Measurements from ENCODE around the gene CTNNAL1.
"Not testable (repeated sequence)": the region's sequence is repeated elsewhere in the genome, so short reads cannot be mapped to it uniquely, and the experiment has no call there.

Gene CTNNAL1, protein sequence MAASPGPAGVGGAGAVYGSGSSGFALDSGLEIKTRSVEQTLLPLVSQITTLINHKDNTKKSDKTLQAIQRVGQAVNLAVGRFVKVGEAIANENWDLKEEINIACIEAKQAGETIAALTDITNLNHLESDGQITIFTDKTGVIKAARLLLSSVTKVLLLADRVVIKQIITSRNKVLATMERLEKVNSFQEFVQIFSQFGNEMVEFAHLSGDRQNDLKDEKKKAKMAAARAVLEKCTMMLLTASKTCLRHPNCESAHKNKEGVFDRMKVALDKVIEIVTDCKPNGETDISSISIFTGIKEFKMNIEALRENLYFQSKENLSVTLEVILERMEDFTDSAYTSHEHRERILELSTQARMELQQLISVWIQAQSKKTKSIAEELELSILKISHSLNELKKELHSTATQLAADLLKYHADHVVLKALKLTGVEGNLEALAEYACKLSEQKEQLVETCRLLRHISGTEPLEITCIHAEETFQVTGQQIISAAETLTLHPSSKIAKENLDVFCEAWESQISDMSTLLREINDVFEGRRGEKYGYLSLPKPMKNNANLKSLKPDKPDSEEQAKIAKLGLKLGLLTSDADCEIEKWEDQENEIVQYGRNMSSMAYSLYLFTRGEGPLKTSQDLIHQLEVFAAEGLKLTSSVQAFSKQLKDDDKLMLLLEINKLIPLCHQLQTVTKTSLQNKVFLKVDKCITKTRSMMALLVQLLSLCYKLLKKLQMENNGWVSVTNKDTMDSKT

DNA sequence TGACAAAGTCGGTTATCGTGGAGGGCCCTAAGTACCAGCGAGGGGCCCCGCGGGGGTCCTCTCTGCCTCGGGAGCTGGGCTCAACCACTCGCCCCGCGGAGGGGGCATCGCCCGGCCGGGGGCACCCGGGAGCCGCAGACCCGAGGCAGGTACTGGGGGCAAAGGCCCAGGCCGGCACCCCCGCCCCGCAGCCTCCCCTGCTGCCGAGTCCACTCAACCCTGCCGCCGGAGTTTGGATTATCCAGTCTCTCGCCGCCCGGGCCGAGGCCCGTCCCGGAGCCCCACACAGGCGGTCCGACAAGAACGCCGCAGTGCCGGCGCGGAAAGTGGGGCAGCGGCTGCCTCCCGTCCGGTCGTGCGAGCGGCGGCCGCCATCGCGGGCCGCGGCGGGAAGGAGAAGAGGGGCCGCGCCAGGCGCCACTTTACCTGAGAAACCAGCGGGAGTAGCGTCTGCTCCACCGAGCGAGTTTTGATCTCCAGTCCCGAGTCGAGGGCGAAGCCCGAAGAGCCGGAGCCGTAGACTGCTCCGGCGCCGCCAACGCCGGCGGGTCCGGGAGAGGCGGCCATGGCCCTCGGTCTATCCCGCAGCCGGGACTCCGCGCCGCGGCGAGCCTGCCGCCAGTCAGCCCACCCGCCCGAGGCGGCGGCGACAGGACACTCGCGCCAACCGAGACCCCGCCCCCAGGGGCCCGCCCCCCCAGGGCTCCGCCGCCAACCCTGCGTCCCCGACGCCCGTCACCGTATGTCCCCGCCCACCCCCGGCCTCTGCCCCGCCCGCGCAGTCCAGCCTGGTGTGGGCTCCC is at the start of gene CTNNAL1:
Gene CTNNAL1, minus strand, starts transcription at position 624 of the 803 bp plus-strand sequence. Its CDS starts 57 bp downstream, at position 567.
- peak; percentile 87 for DNase-seq

DNA sequence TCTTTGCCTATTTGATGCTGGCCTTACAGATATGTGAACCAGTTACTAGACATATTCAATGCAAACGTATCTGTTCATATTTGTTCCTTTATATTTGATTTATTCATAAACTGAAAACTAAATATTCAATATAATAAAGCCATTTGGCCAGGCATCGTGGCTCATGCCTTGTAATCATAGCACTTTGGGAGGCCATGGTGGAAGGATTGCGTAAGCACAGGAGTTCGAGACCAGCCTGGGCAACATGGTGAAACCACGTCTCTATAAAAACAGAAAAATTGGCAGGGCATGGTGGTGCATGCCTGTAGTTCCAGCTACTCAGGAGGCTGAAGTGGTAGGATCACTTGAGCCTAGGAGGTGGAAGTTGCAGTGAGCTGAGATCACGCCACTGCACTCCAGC is 49.2 kb upstream of the CTNNAL1 start:
- no peak for DNase-seq

DNA sequence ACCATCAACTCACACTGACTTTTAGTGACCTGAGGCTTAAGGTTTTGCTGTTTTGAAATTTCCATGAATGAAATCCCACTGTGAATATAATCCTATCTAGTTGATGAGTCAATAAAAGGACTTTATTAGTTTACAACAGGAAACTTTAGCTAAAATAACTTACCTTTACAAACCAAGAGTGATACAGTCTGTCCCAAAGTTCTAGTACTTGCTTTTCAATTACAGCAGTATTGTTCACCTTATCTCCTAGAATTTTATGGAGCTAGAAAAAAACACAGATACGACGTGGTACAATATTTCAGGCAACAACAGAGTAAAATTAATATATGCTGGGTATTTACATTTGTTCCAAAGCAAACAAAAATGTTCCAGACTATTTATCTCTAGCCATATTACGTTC is 46.9 kb upstream of the CTNNAL1 start:
- DNase-seq, result no peak

DNA sequence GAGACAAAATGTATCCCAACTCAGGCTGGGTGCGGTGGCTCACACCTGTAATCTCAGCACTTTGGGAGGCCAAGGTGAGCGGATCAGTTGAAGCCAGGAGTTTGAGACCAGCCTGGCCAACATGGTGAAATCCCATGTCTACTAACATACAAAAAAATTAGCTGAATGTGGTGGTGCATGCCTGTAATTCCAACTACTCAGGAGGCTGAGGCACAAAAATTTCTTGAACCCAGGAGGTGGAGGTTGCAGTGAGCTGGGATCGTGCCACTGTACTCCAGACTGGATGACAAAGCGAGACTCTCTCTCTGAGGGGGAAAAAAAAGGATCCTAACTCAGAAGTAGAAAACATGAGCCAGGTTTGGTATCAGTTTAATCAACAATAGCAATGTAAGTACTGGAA is 39.8 kb upstream of the CTNNAL1 start:
- DNase-seq, result not testable (repeated sequence)

DNA sequence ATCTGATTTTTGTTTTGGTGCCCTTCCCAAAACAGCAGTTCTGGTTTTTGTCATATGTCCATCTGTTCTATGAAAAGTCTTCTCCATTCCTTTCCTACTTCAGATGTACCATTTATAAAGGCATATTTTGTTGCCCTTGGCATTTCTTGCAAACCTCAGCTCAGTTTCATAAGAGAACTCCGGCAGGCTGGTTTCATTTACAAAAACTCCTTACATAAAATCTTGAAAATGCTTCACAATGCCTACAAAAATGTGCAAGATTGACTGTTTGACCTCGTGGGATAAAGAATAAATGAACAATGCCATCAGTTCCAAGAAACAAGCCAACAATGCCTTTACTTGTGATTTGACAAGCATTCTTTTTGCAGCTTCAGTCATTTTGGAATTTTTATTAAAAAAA is 39.1 kb upstream of the CTNNAL1 start:
- DNase-seq, result no peak

DNA sequence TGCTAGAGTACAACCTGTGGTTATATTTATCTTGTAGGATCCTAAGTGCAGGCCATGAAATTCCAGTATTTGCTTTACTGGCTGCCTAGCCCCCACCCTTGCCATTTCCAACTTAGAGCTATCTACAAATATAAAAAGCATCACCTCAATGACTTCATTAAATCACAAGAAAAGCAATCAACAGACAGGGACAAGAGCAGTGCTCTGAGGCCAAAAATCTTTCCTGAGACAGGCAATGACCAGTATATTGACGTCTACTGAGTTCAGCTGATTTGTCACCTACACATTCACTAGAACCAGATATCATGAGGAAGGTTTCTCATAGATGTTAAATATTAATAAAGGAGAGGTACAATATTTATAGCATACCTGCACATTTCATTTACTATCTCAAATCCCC is 38.4 kb upstream of the CTNNAL1 start:
- no peak for DNase-seq

DNA sequence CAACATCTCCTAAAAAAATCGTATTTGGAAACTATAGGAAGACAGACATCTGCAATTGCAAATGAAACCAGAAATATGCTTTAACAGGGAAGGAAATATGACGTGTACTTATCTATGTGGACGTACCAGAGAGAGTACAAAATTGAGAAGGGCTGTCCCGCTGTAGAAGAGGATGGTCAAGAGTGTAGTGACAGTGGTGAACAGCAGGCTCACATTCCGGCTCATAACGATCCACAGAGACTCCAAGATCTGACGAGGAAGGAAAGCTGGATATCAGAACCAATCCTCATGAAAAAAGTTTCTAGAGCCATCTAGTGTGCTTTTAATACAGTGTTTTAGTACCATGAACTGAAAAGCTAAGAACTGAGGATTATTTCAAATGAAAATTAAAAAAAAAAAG is 37.1 kb upstream of the CTNNAL1 start:
- DNase-seq, result no peak

DNA sequence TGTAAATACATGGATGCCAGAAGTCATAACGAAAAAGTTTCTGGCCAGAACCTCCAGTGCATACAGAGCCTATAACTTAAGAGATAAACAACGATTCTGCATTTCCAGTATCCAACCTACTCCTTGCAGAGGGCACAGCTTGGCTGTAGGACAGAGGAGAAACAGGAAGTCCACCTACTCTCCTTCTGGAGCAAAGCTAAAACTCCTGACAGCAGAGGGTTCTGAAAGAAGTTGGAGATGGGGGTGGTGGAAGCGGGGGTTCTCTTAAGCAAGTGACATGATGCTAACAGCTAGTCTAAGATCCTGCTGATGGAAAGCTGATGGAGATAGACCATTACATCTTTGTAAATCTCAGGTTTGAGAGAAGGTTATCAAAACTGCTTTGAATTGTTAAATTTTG is 35.5 kb upstream of the CTNNAL1 start:
- no peak for DNase-seq

DNA sequence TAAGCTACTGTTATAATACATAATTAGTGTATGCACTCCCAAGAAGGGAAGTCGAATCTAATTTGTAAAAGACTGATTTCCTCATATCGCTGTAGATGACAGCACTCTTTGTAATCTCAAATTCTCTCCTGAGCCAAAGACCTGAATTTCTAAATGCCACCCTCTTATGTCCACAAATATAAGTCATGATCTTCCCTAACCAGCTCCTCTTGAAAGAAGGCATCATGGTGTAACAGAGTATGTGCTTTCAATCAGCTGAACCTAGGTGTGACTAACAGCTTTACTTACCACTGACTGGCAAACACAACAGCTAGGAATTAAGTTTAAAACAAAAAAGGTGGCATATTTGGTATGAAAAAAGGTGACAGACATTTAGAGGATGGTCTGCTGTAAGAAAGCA is 34.0 kb upstream of the CTNNAL1 start:
- DNase-seq, result no peak

DNA sequence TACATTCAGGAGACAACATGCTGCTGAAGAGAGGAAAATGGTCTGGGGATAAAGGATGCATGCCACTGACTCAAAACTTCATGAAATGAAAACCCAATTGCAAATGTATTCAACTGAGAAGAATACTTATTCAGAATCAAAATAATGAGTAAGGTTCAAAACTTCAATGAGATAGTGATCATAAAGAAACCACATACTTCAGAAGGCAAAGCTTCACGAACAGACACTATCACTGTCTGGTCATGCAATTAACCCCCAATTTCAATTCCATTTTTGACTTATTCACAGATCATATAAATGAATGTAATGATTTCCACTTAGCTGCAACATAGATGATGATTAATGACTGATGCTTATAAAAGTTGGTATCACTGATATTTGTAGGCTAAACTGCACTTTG is 33.0 kb upstream of the CTNNAL1 start:
- no peak for DNase-seq

DNA sequence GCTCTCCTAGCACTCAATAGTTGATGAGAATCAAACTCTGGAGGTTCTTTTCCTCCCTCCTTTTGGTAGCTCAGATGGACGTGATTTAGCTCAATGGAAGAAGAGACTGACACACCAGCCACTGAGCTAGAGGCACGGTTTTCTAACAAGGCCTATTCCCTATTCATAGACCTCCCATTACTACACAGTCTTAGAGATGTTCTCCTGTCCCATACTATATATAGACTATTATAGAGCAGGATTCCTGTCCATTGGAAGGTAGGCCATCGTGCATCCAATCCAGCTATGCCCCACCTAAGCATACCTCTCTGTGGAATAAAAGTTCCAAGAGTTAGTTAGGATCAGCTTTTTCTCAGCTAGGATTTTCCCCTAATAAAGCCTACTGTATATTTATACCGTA is 30.3 kb upstream of the CTNNAL1 start:
- no peak for DNase-seq

DNA sequence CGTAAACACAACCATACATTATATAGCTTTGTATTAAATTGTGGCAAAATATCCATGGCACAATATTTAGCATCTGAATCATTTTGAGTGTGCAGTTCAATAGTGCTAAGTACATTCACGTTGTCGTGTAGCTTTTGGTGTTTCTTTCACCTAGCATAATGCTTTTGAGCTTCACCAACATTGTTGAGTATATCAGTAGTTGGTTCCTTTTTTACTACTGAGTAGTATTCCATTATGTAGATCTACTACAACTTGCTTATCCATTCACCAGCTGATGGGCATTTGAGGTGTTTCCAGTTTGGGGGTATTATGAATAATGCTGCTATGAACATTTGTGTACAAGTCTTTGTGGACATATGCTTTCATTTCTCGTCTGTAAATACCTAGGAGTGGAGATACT is 27.3 kb upstream of the CTNNAL1 start:
- DNase-seq, result no peak

DNA sequence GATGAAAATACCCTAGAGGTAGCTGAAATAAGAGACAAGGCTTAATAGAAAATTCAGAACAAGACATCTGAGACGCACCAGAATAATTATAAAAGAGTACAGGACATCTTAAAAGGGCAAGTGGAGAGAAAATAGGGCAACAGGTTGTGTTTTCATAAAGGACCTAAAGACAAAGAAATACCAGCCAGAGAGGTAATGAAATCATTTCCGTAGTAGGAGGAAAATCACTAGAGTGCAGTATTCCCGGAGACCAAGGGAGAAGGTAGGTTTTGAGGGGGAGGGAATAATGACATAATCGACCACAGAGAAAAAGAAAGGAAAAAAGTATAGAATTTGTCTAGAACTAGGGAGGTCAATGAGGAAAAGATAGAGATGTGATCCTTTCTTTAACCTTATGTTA is 26.2 kb upstream of the CTNNAL1 start:
- no peak for DNase-seq

DNA sequence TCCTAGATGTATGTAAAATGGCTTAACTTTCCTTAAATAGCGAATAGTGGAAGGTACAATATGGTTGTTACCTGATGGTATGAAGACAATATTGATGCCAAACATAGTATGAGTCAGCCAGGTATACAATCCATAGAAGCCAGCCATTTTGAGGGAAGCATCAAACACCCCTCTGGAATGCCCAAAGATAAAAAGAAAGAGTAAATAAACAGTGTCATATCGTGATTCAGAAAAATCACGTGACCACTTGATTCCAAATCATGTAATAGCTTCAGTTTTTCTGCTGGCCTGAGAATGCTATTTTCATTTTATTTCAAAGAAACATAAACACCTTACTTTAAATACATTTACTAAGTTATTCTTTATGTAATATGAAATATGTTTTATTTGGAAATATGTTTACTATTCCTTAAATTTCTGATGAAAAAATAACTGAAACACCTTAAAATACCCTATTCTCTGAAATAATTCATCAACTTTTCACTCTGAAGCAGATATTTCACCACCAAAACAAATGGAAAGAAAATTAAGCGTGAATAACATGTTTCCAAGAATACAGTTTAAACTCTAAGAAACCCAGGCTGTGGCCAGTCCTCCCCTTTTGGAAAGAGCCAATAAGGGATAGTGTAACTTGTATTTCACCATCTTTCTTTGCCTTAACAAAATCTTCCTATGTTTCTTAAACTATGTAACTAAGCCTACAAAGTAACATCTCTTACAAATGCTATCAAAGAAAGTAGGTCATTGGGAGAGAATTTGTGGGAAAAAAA is 24.8 kb upstream of the CTNNAL1 start:
- no peak for DNase-seq

DNA sequence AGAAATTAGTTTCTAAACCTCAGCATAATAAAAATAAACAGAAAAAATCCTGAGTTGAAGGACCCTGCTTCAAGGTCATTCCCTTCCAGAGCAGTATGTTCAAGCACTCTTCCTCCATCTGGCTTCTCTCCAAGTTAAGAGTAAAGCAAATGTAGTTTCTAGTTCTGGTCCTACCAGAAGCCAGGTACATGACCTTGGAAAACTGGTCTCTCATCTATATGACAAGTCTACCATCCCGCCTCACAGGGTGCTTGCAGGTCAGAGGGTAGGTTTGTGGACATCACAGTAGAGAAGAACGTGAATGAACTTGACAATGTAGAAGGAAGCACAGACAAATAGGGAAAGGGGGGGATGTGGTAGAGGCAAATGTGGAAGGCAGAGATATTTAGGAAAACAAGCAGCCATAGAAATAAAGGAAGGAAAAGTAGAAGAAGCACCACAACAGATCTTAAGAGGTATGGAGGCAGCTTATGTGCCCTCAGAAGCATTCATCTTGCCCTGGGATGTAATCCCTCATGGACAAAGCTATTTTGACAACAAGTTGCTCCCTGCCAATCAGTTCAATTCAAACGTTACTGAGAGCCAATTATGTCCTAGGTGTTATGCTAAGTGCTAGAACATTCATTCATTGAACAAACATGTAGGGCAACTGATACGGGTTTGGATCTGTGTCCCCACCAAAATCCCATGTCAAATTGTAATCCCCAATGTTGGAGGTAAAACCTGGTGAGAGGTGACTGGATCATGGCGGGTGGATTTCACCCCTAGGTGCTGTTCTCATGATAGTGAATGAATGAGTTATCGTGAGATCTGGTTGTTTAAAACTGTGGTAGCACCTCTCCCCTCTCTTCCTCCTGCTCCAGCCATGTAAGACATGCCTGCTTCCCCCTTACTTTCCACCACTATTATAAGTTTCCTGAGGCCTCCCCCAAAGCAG is 23.7 kb upstream of the CTNNAL1 start:
- DNase-seq, result no peak

DNA sequence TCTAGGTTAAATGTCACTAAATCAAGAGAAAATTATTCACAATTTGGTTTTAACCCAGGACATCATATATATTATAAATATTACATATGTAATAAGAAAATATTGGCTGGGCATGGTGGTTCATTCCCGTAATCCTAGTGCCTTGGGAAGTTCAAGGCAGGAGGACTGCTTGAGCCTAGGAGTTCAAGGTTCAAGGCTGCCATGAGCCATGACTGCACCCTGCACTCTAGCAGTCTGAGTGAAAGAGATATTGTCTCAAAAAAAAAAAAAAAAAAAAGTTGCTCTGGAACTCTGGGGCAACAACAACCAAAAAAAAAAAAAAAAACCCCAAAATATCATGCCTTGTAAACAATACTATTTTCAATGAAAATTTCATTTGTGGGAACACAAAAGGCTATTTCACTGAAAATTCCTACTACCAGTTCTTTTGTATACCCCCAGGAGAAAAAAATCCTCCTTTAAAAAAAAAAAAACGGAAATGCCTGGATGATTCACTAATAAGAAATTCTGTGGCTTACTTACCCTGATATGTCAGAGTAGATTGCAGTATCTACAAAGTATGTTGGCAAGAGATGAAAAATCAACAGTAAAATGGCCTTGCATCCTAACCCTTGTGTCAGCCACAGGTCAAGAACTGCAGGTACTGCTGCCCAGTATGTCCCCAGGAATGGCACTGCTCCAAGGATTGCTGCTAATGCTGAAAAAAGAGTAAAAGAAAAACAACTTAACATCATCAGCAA is 22.6 kb upstream of the CTNNAL1 start:
- no peak for DNase-seq

DNA sequence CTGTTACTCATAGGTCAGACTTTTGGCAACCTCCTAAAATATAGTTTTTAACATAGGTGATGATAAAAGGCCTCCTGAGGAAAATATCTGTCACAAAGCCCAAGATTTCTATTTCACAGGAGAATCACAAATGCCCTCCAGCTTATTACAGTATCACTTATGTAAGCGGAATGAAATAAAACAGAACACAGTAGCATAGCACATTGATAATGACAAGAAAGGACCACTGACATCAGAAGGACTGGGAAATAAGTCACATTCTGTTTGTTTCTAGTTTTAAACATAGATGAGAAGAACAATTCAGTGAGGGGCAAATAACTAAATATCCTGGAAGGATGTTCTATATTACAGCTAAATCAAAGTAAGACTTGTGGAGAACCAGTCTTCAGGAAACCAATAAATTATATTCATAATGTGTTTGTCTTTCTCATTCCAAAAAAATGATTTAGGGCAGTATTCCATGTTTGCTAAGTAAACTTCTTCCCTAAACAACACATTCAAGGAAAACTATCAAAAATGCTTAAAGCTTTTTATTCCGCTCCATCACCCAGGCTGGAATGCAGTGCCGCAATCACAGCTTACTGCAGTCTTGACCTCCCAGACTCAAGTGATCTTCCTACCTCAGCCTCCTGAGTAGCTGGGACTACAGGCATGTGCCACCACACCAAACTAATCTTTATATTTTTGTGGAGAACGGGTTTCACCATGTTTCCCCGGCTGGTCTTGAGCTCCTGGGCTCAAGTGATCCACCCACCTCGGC is 20.8 kb upstream of the CTNNAL1 start:
- DNase-seq, result no peak

DNA sequence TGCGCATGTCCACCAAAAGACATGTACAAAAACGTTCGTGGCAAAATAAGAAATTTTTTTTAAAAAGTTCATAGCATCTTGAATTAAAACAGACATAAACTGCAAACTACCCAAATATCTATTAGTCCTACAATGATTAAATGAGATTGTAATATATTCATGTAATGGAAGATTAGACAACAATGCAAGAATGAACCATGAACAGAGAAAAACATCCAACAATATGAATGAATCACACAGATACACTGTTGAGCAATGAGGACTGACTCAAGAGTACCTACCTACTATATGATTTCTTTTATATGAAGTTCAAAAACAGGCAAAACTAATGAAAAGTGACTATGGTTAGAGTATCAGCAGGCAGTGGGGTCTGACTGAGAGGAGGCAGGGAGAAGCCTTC is 17.9 kb upstream of the CTNNAL1 start:
- DNase-seq, result no peak

DNA sequence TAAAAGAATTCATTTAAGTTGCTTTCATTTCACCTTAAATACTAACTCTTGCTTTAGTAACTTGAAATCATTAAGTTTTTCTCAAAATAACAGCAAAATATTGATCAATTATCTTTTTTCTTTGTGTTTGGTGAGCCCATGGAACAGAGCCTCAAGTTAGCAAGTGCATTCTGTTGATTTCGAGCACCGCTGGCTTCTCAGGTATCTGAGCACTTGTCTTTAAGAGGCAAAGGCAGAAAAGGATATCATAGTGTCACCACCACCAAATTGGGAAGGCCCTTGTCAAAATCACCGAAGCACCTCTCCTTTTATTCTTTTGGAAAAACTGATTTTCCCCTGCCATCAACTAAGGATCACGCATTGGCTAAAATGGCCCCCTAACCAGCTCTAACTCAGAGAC is 17.1 kb upstream of the CTNNAL1 start:
- no peak for DNase-seq

DNA sequence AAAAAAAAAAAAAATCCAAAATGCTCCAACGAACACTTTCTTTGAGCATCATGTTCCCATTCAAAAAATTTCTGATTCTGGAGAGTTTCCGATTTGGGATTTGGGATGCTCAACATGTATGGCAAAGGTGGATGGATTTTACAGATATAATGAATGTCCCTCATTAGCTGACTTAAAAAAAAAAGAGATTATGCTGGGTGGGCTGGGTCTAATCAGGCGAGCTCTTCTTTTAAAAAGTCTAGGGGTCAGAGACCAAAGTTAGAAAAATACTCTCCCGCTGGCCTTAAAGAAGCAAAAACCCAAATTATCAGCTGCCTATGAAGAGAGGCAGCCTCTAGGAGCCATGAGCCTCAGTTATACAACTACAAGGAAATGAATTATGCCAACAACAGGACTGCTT is 15.2 kb upstream of the CTNNAL1 start:
- no peak for DNase-seq
